Esophagus squamous epithelium (tissue), 4 donors: ENCODE measurements around the gene RARB.

ENCODE experiments used
- POLR2A ChIP-seq, 4 donors: fragments of 450-650 bp; IDR thresholded peaks; one replicate each; pipeline ENCODE4 v1.6.1; 2017; ENCODE audit warnings: antibody characterized with exemption in 4 of 4, mild to moderate bottlenecking in 4 of 4, moderate library complexity in 3 of 4
- TF ChIP-seq, protein P1 (sequence below), 6 experiments: fragments of 450-650 bp in 4 of 6; fragments of 200-600 bp in 2 of 6; sonication (generic) in 2 of 6; IDR thresholded peaks; one replicate each; pipeline ENCODE4 v1.5.1; 2016 to 2019; ENCODE audit warnings: antibody characterized with exemption in 6 of 6, mild to moderate bottlenecking in 4 of 6, moderate library complexity in 4 of 6

DNA sequence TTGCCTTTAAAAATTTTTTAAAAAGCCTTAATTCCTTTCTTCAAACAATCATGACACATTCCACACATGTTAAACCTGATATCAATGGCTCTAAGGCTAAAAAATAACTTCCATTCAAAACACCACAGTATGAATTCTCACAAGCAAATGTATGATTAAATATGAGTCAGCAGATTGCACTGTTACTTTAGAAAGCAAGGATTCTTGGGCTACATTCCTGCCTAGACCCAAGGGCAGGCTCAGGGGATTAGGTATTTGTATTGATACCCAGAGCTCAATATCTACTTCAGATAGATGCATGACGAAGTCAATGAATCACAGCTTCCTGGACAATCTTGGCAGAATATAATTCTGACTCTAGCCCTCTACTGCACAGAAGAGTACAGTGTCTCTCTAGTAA lies 65.7 kb downstream of the RARB start:
- TF ChIP-seq POLR2A (IDR thresholded peaks at IDR 0.05), result no peak
- TF ChIP-seq, protein P1, sequence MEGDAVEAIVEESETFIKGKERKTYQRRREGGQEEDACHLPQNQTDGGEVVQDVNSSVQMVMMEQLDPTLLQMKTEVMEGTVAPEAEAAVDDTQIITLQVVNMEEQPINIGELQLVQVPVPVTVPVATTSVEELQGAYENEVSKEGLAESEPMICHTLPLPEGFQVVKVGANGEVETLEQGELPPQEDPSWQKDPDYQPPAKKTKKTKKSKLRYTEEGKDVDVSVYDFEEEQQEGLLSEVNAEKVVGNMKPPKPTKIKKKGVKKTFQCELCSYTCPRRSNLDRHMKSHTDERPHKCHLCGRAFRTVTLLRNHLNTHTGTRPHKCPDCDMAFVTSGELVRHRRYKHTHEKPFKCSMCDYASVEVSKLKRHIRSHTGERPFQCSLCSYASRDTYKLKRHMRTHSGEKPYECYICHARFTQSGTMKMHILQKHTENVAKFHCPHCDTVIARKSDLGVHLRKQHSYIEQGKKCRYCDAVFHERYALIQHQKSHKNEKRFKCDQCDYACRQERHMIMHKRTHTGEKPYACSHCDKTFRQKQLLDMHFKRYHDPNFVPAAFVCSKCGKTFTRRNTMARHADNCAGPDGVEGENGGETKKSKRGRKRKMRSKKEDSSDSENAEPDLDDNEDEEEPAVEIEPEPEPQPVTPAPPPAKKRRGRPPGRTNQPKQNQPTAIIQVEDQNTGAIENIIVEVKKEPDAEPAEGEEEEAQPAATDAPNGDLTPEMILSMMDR (IDR thresholded peaks at IDR 0.05), result no peak
